ENCODE measurements around the gene RNF220. TPM values are rescaled to one million over a fixed set of nuclear protein-coding genes. Genes with fewer than 3 reads are reported as not detected.

The RNF220 gene
- total RNA-seq, 1 experiment from 2014 or later = 68.7 TPM

GRCh38 chr1:44688760-44689446, 283.8 kb downstream of the RNF220 start:
- CTCF ChIA-PET = no interaction called here
- intact Hi-C loops (cut with micrococcal nuclease; ENCODE audit: unreplicated experiment) = no loop called here
- no peaks in the 10 kb centered on the region for H3K36me3 Mint-ChIP-seq (ENCODE audit: insufficient read depth, unreplicated experiment)
- TF ChIP-seq CTCF (IDR thresholded peaks at IDR 0.05; ENCODE audit: unreplicated experiment) = no peak
- no peak for DNase-seq
- no peaks in the 10 kb centered on the region for H3K9me3 Mint-ChIP-seq (ENCODE audit: low read depth, unreplicated experiment)
- no peaks in the 10 kb centered on the region for H3K27me3 Mint-ChIP-seq (ENCODE audit: unreplicated experiment)
- no peak overlapping the region for H3K27ac Mint-ChIP-seq (ENCODE audit: unreplicated experiment)
- BruUV-seq (replicated peaks) = no TSS peak
- H3K4me3 Mint-ChIP-seq (ENCODE audit: low read depth, unreplicated experiment) = no peak overlapping the region
- peaks cover 10% of the 10 kb centered on the region for H3K4me1 Mint-ChIP-seq (ENCODE audit: low read depth, unreplicated experiment)

- Mint-ChIP-seq H3K9me3 (ENCODE audit: low read depth, unreplicated experiment) (no peaks in the 10 kb centered on the region), H3K27me3 (ENCODE audit: unreplicated experiment) (no peaks in the 10 kb centered on the region), H3K4me3 (ENCODE audit: low read depth, unreplicated experiment) (no peak overlapping the region), H3K27ac (ENCODE audit: unreplicated experiment) (no peak overlapping the region), H3K36me3 (ENCODE audit: insufficient read depth, unreplicated experiment) (no peaks in the 10 kb centered on the region), H3K4me1 (ENCODE audit: low read depth, unreplicated experiment) (peaks cover 10% of the 10 kb centered on the region)
- intact Hi-C loops (cut with micrococcal nuclease; ENCODE audit: unreplicated experiment) = no loop called here
- DNase-seq = no peak
- no peak for TF ChIP-seq CTCF (IDR thresholded peaks at IDR 0.05; ENCODE audit: unreplicated experiment)
- no TSS peak for BruUV-seq (replicated peaks)
- CTCF ChIA-PET = no interaction called here
Observed at GRCh38 chr1:44689447-44689765, 284.4 kb downstream of the RNF220 start.

- H3K4me1 Mint-ChIP-seq (ENCODE audit: low read depth, unreplicated experiment) = peaks cover 10% of the 10 kb centered on the region
- H3K36me3 Mint-ChIP-seq (ENCODE audit: insufficient read depth, unreplicated experiment) = no peaks in the 10 kb centered on the region
- CTCF ChIA-PET = no interaction called here
- no peak overlapping the region for H3K27ac Mint-ChIP-seq (ENCODE audit: unreplicated experiment)
- H3K4me3 Mint-ChIP-seq (ENCODE audit: low read depth, unreplicated experiment) = no peak overlapping the region
- DNase-seq = no peak
- intact Hi-C loops (cut with micrococcal nuclease; ENCODE audit: unreplicated experiment) = no loop called here
- H3K27me3 Mint-ChIP-seq (ENCODE audit: unreplicated experiment) = no peaks in the 10 kb centered on the region
- no peak for TF ChIP-seq CTCF (IDR thresholded peaks at IDR 0.05; ENCODE audit: unreplicated experiment)
- no peaks in the 10 kb centered on the region for H3K9me3 Mint-ChIP-seq (ENCODE audit: low read depth, unreplicated experiment)
- no TSS peak for BruUV-seq (replicated peaks)
Observed at GRCh38 chr1:44693159-44693558, 288.1 kb downstream of the RNF220 start.

- intact Hi-C loops (cut with micrococcal nuclease; ENCODE audit: unreplicated experiment) = no loop called here
- no peak overlapping the region for H3K4me3 Mint-ChIP-seq (ENCODE audit: low read depth, unreplicated experiment)
- no peak for DNase-seq
- BruUV-seq (replicated peaks) = no TSS peak
- no peak for TF ChIP-seq CTCF (IDR thresholded peaks at IDR 0.05; ENCODE audit: unreplicated experiment)
- no peaks in the 10 kb centered on the region for H3K27me3 Mint-ChIP-seq (ENCODE audit: unreplicated experiment)
- H3K9me3 Mint-ChIP-seq (ENCODE audit: low read depth, unreplicated experiment) = no peaks in the 10 kb centered on the region
- CTCF ChIA-PET = no interaction called here
- peak overlapping the region; percentile 20 for H3K27ac Mint-ChIP-seq (ENCODE audit: unreplicated experiment)
- H3K4me1 Mint-ChIP-seq (ENCODE audit: low read depth, unreplicated experiment) = peaks cover 10% of the 10 kb centered on the region
- H3K36me3 Mint-ChIP-seq (ENCODE audit: insufficient read depth, unreplicated experiment) = no peaks in the 10 kb centered on the region
Observed at GRCh38 chr1:44693900-44694299, 288.8 kb downstream of the RNF220 start.
